ENCODE data around the gene TNPO3. TPM values are rescaled to one million over a fixed set of nuclear protein-coding genes. Genes with fewer than 3 reads are reported as not detected.

Gene TNPO3
- total RNA-seq, 1 donor from 2014 or later = 48.1 TPM

DNA sequence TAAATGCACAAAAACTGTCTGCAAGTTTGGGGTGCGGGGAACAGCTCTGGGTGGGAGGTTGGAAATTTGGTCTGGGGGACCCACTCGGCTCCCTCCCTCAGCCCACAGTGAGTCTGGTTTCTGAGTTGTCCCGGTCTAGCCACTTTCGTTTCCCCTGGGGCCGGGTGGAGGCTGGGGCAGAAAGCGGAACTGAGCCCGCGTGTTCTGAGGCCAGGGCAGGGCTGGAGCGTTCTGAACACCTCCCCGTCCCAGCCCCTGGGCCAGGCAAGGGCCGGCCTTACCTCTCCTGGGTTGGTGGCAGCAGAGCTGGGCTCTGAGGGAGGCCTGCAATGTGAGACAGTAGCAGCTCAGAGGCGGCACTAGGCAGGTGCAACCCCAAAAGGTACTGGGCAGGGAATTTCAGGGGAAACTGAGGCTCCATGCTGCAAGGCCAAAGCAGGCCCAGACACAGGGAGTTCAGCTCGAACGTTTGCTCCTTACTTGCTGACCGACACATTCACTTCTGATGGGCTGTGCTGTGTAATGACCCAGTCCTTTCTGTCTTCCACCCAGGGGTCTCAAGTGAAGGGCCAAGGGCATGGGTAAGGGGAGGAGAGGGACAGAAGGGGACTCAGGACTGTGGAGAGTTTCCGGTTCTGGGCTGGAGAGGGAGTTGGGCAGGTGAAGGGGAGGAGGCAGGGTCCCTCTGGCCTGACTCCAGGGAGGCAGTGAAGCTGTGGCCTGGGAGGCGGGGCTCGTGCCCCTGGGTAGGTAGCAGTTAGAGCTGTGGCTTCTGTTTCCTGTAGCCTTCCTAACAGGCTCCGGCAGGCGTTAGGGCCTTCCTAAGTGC is 114.2 kb downstream of the TNPO3 start:
- DNase-seq (ENCODE audit: extremely low read depth, low read depth, low spot score) = no peak

- no peak for DNase-seq (ENCODE audit: extremely low read depth, low read depth, low spot score)
Observed at GRCh38 chr7:128939861-128940410, 115.0 kb downstream of the TNPO3 start.

GRCh38 chr7:128939075-128939860 is 115.6 kb downstream of the TNPO3 start:
- DNase-seq (ENCODE audit: extremely low read depth, low read depth, low spot score) = no peak

- no peak for DNase-seq (ENCODE audit: extremely low read depth, low read depth, low spot score)
Observed at GRCh38 chr7:128938544-128939074, 116.3 kb downstream of the TNPO3 start.

- no peak for DNase-seq (ENCODE audit: extremely low read depth, low read depth, low spot score)
Observed at GRCh38 chr7:128937647-128938543, 117.0 kb downstream of the TNPO3 start, which contains the start of gene IRF5. Gene IRF5, plus strand, starts transcription at chr7:128937927. Its CDS starts 4,155 bp downstream, at chr7:128942082.

DNA sequence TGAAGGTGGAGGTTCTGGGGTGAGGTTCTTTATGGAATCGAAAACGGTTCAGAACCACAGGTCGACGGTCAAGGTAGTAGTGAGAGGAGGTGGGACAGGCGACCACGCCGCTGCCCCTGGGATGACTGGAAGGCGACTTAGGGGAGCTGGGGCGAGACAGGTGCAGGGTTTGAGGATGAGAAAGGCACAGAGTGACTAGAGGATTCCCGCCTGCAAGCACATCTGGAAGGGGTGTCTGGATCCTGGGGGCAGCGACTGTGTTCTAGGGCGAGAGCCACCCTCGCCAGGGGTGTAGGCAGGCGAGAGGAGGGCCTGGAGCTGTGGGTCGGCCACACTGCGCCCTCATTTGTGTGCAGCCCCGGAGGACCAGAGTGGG is 117.7 kb downstream of the TNPO3 start:
- DNase-seq (ENCODE audit: extremely low read depth, low read depth, low spot score) = no peak

GRCh38 chr7:128936798-128937197 is 118.1 kb downstream of the TNPO3 start:
- DNase-seq (ENCODE audit: extremely low read depth, low read depth, low spot score) = no peak

DNA sequence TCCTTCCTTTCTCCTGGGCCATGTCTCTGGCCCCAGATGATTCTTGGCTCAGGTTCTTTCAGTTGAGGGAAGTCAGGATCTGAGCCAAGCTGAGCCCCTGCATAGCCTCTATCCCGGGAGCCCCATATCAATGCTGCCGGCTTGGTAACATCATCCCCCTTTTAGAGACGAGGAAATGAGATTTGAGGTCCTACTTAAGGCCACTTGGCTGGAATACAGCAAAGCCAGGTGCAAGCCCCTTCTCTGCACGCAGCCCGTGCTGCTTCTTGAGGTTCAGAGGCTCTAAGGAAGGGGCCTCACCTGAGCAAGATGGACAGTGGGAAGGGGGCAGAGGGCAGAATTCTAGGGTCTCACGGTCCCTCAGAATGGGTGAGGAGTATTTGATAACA is 119.6 kb downstream of the TNPO3 start:
- DNase-seq (ENCODE audit: extremely low read depth, low read depth, low spot score) = no peak

DNA sequence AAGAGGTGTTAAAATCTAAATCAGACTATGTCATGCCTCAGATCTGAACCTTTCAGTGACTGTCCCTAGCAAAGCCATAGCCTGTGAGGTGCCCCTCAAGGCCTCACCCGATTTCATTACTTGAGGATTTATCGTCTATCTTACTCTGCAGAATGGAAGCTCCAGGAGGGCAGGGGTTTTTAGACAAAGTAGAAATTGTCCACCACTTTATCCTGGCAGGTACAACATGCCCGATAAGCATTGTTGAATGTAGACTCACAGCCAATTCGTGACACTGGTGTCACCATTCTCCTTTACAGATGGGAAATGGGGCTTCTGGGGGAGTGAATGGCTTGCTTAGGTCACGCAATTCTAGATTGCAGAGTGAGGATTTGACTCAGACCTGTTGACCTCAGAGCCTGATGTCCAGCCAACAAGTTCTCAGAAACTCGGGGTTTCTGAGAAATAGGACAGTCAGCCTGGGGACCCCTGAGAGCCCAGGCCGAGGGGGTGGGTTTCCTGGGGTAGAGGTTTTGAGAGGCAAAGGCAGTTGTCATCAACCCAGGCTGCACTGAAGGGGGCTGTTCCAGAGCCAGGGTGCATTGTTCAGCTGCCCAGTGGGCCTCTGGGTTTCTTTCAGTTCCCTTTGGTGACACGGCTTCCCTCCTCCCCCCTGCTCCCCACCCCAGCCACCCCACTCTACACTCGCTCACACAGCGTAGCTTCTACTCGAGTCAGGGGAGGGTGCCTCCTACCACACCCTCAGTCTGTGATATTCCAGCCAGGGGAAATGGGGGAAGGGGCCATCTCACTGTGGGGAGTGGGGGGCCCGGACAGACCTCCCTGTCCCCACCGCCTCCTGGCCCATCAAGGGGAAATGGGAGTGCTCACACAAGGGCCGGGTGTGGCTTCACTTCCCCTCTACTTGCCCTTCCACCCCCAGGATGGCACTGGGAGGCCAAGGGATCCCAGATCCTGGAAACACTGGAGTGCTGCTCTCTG is 120.3 kb downstream of the TNPO3 start:
- DNase-seq (ENCODE audit: extremely low read depth, low read depth, low spot score) = no peak

- no peak for DNase-seq (ENCODE audit: extremely low read depth, low read depth, low spot score)
Observed at GRCh38 chr7:128933180-128933891, 121.6 kb downstream of the TNPO3 start.

GRCh38 chr7:128932862-128933179 is 122.1 kb downstream of the TNPO3 start:
- no peak for DNase-seq (ENCODE audit: extremely low read depth, low read depth, low spot score)

GRCh38 chr7:128931965-128932861 is 122.7 kb downstream of the TNPO3 start:
- DNase-seq (ENCODE audit: extremely low read depth, low read depth, low spot score) = no peak

DNA sequence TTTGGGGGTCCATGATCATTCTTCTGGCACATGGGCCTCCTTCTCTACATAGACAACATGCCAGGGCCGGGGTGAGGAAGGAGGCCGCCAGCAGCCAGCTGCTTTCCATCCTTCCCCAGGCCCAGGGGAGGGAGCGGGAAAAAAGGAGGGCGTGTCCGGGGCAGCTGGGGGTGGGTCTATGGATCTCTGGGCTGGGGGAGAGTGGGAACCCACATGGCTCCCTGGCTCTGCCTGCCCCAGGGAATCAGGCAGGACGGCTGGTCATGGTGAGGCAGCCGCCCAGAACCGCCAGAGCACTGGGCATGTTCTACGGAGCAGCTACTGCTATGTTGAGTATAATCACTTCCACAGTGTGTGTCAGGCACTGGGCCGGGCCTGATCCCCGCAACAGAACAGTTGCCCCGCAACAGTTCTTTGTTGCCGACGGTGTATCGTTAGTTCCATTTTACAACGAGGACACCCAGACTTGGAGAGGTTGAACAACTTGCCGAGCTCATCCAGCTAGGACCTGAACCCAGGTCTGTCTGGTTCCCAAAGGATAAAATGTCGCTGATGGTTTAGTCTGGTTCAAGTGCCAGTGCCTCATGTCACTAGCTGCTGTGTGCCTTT is 123.6 kb downstream of the TNPO3 start:
- DNase-seq (ENCODE audit: extremely low read depth, low read depth, low spot score) = no peak

DNA sequence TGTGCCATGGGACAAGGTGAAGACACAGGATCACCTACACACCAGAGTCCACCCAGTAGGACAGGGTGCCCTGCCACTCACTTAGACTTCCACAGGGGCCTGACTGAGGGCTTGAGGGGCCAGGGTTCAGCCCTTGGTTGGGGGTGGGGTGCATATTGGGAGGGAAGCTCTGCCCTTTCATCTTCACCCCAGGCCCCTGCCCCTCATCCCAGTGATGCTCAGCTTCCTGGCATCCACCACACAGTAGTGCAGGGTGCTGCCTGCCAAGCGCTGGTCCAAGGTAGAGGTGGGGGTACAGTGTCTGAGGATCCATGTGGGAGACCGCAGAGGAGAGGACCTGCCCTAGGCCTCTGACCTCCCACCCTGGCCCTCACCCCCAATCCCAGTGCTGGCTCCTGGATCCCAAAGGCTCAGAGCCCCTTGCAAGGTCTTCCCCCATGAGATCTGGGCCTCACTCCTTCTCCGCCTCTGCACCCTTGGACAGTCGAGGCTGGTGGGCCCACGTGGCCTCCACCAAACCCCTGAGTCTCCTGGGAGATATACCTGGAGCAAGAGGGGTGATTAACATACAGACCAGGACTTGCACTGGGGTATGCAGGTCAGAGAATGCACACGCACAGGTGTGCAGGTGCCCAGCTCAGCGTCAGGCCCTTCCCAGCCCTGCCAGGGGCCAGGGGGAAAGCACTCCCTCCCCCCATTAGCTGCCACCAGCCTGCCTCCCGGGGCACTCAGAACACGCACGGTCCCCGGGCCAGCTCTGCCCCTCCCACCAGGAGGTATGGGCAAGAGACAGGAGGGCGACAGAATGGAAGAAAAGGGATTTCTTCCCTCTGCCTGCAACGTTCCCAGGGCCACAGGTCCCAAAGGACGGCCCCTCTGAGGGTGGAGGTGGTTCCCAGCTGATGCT is 125.8 kb downstream of the TNPO3 start:
- DNase-seq (ENCODE audit: extremely low read depth, low read depth, low spot score) = no peak

- no peak for DNase-seq (ENCODE audit: extremely low read depth, low read depth, low spot score)
Observed at GRCh38 chr7:128928159-128928813, 126.6 kb downstream of the TNPO3 start.

Measured in glomerular endothelial cell (primary cell).